Aorta (tissue), 5 donors: Measurements from ENCODE around the gene NR2F1-AS1. TPM values are rescaled to one million over a fixed set of nuclear protein-coding genes. Genes with fewer than 3 reads are reported as not detected.

Experiments
- ATAC-seq: fragments of 200-7000 bp; cut with Tn5 transposase; one replicate; pipeline ENCODE4 v1.9.1; 2022; ENCODE audit warnings: moderate library complexity; ENCODE audit not compliant: low FRiP score
- DNase-seq, 2 donors: peaks; one replicate each; pipeline ENCODE4 v3.0.0-alpha.2; 2020
- H3K27ac ChIP-seq, 2 donors: one replicate each; pipeline ENCODE4 v1.5.1; 2013; ENCODE audit warnings: low read length in 2 of 2, mild to moderate bottlenecking in 2 of 2, moderate library complexity in 2 of 2, control low read depth in 1 of 2, inconsistent platforms in 1 of 2, low read depth in 1 of 2
- H3K27me3 ChIP-seq, 2 donors: one replicate each; pipeline ENCODE4 v1.6.1; 2013; ENCODE audit warnings: control low read depth in 1 of 2, low read length in 1 of 2, mild to moderate bottlenecking in 1 of 2, moderate library complexity in 1 of 2; ENCODE audit not compliant: insufficient read depth in 2 of 2, control insufficient read depth in 1 of 2
- H3K36me3 ChIP-seq, 2 donors: one replicate each; pipeline ENCODE4 v1.6.1; 2013; ENCODE audit warnings: control low read depth in 1 of 2, low read length in 1 of 2, mild to moderate bottlenecking in 1 of 2; ENCODE audit not compliant: insufficient read depth in 2 of 2, control insufficient read depth in 1 of 2
- H3K4me1 ChIP-seq, 2 donors: one replicate each; pipeline ENCODE4 v1.6.1; 2013; ENCODE audit warnings: low read length in 2 of 2, control low read depth in 1 of 2, mild to moderate bottlenecking in 1 of 2, moderate library complexity in 1 of 2; ENCODE audit not compliant: insufficient read depth in 2 of 2, control insufficient read depth in 1 of 2
- H3K4me3 ChIP-seq, 2 donors: one replicate each; pipeline ENCODE4 v1.5.1; 2013; ENCODE audit warnings: low read length in 2 of 2, control low read depth in 1 of 2, mild to moderate bottlenecking in 1 of 2
- H3K9me3 ChIP-seq: one replicate; pipeline ENCODE4 v1.6.1; 2013; ENCODE audit warnings: mild to moderate bottlenecking, low read length; ENCODE audit not compliant: control insufficient read depth
- WGBS, 2 donors: extraction: QIAGEN DNeasy Blood & Tissue Kit; methylation state at CpG; one replicate each; pipeline ENCODE4 v1.1.7; 2013; 5-methylcytosine and 5-hydroxymethylcytosine counted together
- intact Hi-C, 2 donors: fragments of 100-400 bp; cut with DNase I; formaldehyde crosslinking; loops; one replicate each; pipeline versions ENCODE4 v1.14.2 to v1.15.0; 2022
- polyA plus RNA-seq, 2 donors: library from polyadenylated mRNA; stranded (reverse); fragments of 200-250 nt; gene quantifications; one replicate each; pipeline ENCODE4 v1.2.3, GENCODE V29; 2013
- total RNA-seq, 2 donors: library from RNA; stranded (reverse); fragmentation: NEBNext Ultra II Directional; extraction: Animal tissue kit (Norgen Biotek cat#: 25700); gene quantifications; one replicate each; pipeline ENCODE4 v1.2.1, GENCODE V29; 2021
- donor health status: healthy with polysubstance abuse.
- donor health status: Bipolar disorder and iron deficiency.
- donor health status: DM: no; HTN: no; CAD: no.
- donor health status: DM: no; HTN: no; CAD: no.
- donor health status: DM: yes; HTN: yes; CAD: no.

Gene NR2F1-AS1
- total and polyA plus RNA-seq, 4 donors, result 0.08 to 16.8 (median 5.2) TPM

DNA sequence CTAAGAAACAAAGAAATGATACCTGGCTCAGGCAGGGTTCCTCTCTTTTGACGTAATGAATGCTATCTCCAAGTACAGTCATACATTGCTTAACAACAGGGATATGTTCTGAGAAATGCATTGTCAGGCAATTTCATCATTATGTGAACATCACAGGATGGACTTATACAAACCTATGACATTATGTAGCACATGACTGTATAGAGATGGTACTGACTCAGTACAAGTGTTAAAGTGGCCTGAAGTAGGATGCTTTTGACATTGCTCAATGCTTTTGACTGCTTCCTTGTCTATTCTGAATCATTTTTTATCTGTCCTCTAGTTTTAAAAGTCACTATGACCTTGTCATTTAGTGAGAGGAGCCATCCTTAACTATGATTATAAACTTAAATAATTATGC lies 147.6 kb downstream of the NR2F1-AS1 start:
- H3K4me1 ChIP-seq, result no peaks in the 10 kb centered on the region
- H3K9me3 ChIP-seq, result no peaks in the 10 kb centered on the region
- no peak overlapping the region for H3K4me3 ChIP-seq
- 77 to 91% methylated on average over 1 of the region's 1 CpG for WGBS, 2 donors
- intact Hi-C loops, result no loop called here
- no peaks in the 10 kb centered on the region for H3K36me3 ChIP-seq
- no peak overlapping the region for H3K27ac ChIP-seq
- H3K27me3 ChIP-seq, result no peaks in the 10 kb centered on the region
- ATAC-seq (no peak), DNase-seq (no peak)

- no peak overlapping the region for H3K4me3 ChIP-seq
- no peaks in the 10 kb centered on the region for H3K36me3 ChIP-seq
- intact Hi-C loops, result no loop called here
- ATAC-seq (no peak), DNase-seq (no peak)
- WGBS, 2 donors, result 13 to 14% methylated on average over 1 of the region's 1 CpG
- H3K27me3 ChIP-seq, result no peaks in the 10 kb centered on the region
- H3K4me1 ChIP-seq, result no peaks in the 10 kb centered on the region
- no peak overlapping the region for H3K27ac ChIP-seq
- H3K9me3 ChIP-seq, result no peaks in the 10 kb centered on the region
Observed at GRCh38 chr5:93431250-93431649, 149.8 kb downstream of the NR2F1-AS1 start.

- no peak for DNase-seq
- 34 to 53% methylated on average over 2 of the region's 2 CpGs for WGBS, 2 donors
- H3K9me3 ChIP-seq, result no peaks in the 10 kb centered on the region
- H3K36me3 ChIP-seq, result no peaks in the 10 kb centered on the region
- no peaks in the 10 kb centered on the region for H3K27me3 ChIP-seq
- no peak for ATAC-seq
- no peak overlapping the region for H3K27ac ChIP-seq
- no peak overlapping the region for H3K4me3 ChIP-seq
- no peaks in the 10 kb centered on the region for H3K4me1 ChIP-seq
- intact Hi-C loops, result no loop called here
Observed at GRCh38 chr5:93430673-93431199, 150.3 kb downstream of the NR2F1-AS1 start.

DNA sequence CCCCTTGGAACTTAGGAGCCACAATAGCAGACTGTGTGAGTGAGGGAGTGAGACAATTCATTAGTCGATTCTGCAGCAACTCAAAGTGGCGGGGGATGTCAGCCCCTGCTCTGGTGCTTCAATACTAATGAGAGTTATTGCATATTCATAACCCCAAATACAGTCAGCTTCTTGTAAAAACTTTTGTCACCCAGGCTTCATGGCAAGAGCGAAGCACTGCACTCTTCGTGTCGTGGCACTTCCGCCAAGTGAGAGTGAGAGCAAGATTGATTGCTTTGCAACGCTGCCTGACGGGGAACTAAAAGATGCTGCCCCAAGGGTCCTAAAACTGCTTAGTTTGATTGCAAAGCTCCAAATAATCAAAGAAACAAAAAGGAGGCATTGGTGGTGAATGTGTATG lies 150.9 kb downstream of the NR2F1-AS1 start:
- ATAC-seq (no peak), DNase-seq (no peak)
- H3K27ac ChIP-seq, result no peak overlapping the region
- no peaks in the 10 kb centered on the region for H3K36me3 ChIP-seq
- H3K27me3 ChIP-seq, result no peaks in the 10 kb centered on the region
- no peaks in the 10 kb centered on the region for H3K9me3 ChIP-seq
- WGBS, 2 donors, result 25 to 34% methylated on average over 8 of the region's 8 CpGs
- intact Hi-C loops, result no loop called here
- no peaks in the 10 kb centered on the region for H3K4me1 ChIP-seq
- no peak overlapping the region for H3K4me3 ChIP-seq

DNA sequence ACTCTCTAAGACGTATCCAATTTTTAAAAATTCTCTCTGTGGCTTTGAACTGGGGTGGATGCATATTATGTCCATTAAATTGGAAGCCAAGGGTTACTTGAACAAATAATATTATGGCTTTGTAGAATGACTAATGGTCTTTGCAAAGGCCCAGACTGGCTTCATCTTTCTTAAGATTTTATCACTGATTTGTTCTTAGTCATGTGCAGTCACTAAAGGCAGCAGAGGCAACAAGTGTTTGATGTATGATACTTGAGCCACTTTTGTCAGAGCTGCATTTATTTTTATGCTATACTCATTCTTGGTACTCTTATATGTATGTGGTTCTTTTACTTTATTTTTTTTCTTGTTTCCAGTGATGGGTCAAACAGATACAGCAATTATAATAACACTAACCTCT lies 152.2 kb downstream of the NR2F1-AS1 start:
- DNase-seq (no peak), ATAC-seq (no peak)
- no peaks in the 10 kb centered on the region for H3K36me3 ChIP-seq
- intact Hi-C loops, result no loop called here
- no peak overlapping the region for H3K27ac ChIP-seq
- H3K4me3 ChIP-seq, result no peak overlapping the region
- no peaks in the 10 kb centered on the region for H3K4me1 ChIP-seq
- no peaks in the 10 kb centered on the region for H3K9me3 ChIP-seq
- 72 to 80% methylated on average over 1 of the region's 1 CpG for WGBS, 2 donors
- H3K27me3 ChIP-seq, result no peaks in the 10 kb centered on the region

DNA sequence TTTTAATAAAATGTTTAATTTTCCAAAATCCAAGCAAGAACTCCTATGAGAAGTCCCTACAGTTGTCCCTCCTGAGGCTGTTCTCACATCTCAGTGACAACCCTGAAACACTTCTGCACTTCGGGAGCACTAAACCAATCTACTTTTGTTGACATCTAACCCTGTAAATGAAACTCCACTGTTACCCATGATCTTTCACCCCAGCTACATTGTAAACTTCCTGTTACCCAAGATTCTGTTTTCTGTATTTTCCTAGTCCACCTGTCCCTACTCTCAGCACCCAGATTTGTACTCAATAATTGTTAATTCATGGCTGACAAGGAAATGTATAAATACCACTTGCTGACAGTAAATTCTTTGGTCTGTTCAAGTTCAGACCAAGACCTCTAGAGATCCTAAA lies 153.7 kb downstream of the NR2F1-AS1 start:
- Histone ChIP-seq H3K27ac (no peak overlapping the region), H3K4me1 (no peaks in the 10 kb centered on the region), H3K4me3 (no peak overlapping the region), H3K36me3 (no peaks in the 10 kb centered on the region), H3K27me3 (no peaks in the 10 kb centered on the region), H3K9me3 (no peaks in the 10 kb centered on the region)
- intact Hi-C loops, result no loop called here
- DNase-seq (no peak), ATAC-seq (no peak)
- 35 to 59% methylated on average over 1 of the region's 1 CpG for WGBS, 2 donors

GRCh38 chr5:93425096-93425495 lies 155.9 kb downstream of the NR2F1-AS1 start:
- DNase-seq, result no peak
- Histone ChIP-seq H3K4me1 (no peaks in the 10 kb centered on the region), H3K27ac (no peak overlapping the region), H3K36me3 (no peaks in the 10 kb centered on the region), H3K4me3 (no peak overlapping the region), H3K9me3 (no peaks in the 10 kb centered on the region), H3K27me3 (no peaks in the 10 kb centered on the region)
- intact Hi-C loops, result no loop called here
- WGBS, 2 donors, result 50 to 61% methylated on average over 6 of the region's 6 CpGs
- no peak for ATAC-seq

DNA sequence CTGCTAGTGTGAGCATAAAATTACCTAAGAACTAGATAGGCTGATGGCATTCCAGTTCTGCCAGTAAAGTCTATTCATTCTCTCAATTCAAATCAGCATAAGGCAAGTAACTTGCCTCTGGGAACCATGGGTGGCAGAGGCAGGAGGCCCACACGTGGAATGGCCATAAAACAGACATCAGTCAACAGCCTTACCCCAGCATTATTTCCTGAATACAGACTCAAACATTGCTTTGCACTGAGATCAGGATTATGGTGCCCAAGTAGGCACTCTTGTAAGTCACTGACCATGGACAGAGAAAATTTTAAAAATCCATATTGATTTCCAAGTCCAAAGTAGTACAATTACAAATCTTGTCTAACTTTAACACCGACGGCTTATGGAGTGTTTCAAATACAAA lies 157.7 kb downstream of the NR2F1-AS1 start:
- no peaks in the 10 kb centered on the region for H3K9me3 ChIP-seq
- no peaks in the 10 kb centered on the region for H3K36me3 ChIP-seq
- no peaks in the 10 kb centered on the region for H3K4me1 ChIP-seq
- H3K27ac ChIP-seq, result no peak overlapping the region
- WGBS, 2 donors, result 53 to 63% methylated on average over 3 of the region's 3 CpGs
- intact Hi-C loops, result no loop called here
- DNase-seq (no peak), ATAC-seq (no peak)
- H3K27me3 ChIP-seq, result no peaks in the 10 kb centered on the region
- no peak overlapping the region for H3K4me3 ChIP-seq

- WGBS, 2 donors, result 54 to 59% methylated on average over 5 of the region's 5 CpGs
- DNase-seq (no peak), ATAC-seq (no peak)
- no peak overlapping the region for H3K27ac ChIP-seq
- H3K9me3 ChIP-seq, result no peaks in the 10 kb centered on the region
- intact Hi-C loops, result no loop called here
- H3K4me3 ChIP-seq, result no peak overlapping the region
- no peaks in the 10 kb centered on the region for H3K27me3 ChIP-seq
- no peaks in the 10 kb centered on the region for H3K4me1 ChIP-seq
- H3K36me3 ChIP-seq, result no peaks in the 10 kb centered on the region
Observed at GRCh38 chr5:93422652-93423280, 158.3 kb downstream of the NR2F1-AS1 start.
